OCI-LY1 (cell line): Measurements from ENCODE around the gene COL6A3.

Experiments used
- H2AFZ ChIP-seq: fragments of 200-600 bp; sonication (generic), shearing (Covaris generic); 2 replicates; pipeline ENCODE4 v1.6.0; 2014; ENCODE audit warnings: antibody characterized with exemption, mild to moderate bottlenecking, low read length
- H3F3A ChIP-seq: fragments of 200-600 bp; sonication (generic), shearing (Covaris generic); 2 replicates; pipeline ENCODE4 v1.6.0; 2014; ENCODE audit warnings: mild to moderate bottlenecking, antibody characterized with exemption, low read length, moderate library complexity; ENCODE audit not compliant: insufficient read depth
- H3K27ac ChIP-seq: fragments of 200-600 bp; sonication (generic); 2 replicates; pipeline ENCODE4 v1.5.1; 2014; ENCODE audit warnings: low read length, mixed run types, mild to moderate bottlenecking, low read depth; ENCODE audit not compliant: poor library complexity, severe bottlenecking
- H3K27me3 ChIP-seq: fragments of 200-600 bp; sonication (generic); 2 replicates; pipeline ENCODE4 v1.6.0; 2014; ENCODE audit warnings: antibody characterized with exemption, mild to moderate bottlenecking, low read length, moderate library complexity; ENCODE audit not compliant: insufficient read depth
- H3K36me3 ChIP-seq: fragments of 200-600 bp; sonication (generic); 2 replicates; pipeline ENCODE4 v1.6.1; 2014; ENCODE audit warnings: mild to moderate bottlenecking, antibody characterized with exemption, low read length, moderate library complexity, mixed read lengths; ENCODE audit not compliant: insufficient read depth
- H3K4me1 ChIP-seq: fragments of 200-600 bp; sonication (generic); 2 replicates; pipeline ENCODE4 v1.5.1; 2014; ENCODE audit warnings: mild to moderate bottlenecking, low read length, moderate library complexity; ENCODE audit not compliant: insufficient read depth, severe bottlenecking
- H3K4me2 ChIP-seq: fragments of 200-600 bp; sonication (generic), shearing (Covaris generic); 2 replicates; pipeline ENCODE4 v1.6.1; 2014; ENCODE audit warnings: low read length
- H3K4me3 ChIP-seq: fragments of 200-600 bp; sonication (generic); 2 replicates; pipeline ENCODE4 v1.5.1; 2014; ENCODE audit warnings: low read length, low read depth, mild to moderate bottlenecking, mixed read lengths; ENCODE audit not compliant: poor library complexity, severe bottlenecking
- H3K79me2 ChIP-seq: fragments of 200-600 bp; shearing (Covaris generic); 2 replicates; pipeline ENCODE4 v1.6.1; 2016; ENCODE audit warnings: mixed run types, low read length, mixed read lengths; ENCODE audit not compliant: insufficient read depth
- H3K9ac ChIP-seq: fragments of 200-600 bp; sonication (generic), shearing (Covaris generic); 2 replicates; pipeline ENCODE4 v1.6.1; 2014; ENCODE audit warnings: mild to moderate bottlenecking, low read length, mixed read lengths
- H3K9me2 ChIP-seq: fragments of 200-600 bp; sonication (generic), shearing (Covaris generic); 2 replicates; pipeline ENCODE4 v1.6.1; 2014; ENCODE audit warnings: low read depth, mild to moderate bottlenecking, low read length, mixed read lengths
- H3K9me3 ChIP-seq: fragments of 200-600 bp; shearing (Covaris generic); 2 replicates; pipeline ENCODE4 v1.6.1; 2014; ENCODE audit warnings: low read length, mixed read lengths
- H4K20me1 ChIP-seq: fragments of 200-600 bp; sonication (generic), shearing (Covaris generic); 2 replicates; pipeline ENCODE4 v1.6.0; 2016; ENCODE audit warnings: mild to moderate bottlenecking, low read length; ENCODE audit not compliant: insufficient read depth
- EZH2 ChIP-seq: fragments of 200-600 bp; sonication (generic), shearing (Covaris generic); IDR thresholded peaks from 2 replicates; pipeline ENCODE4 v1.8.0; 2017; ENCODE audit warnings: borderline replicate concordance, mixed run types, mild to moderate bottlenecking, antibody characterized with exemption, low read length, moderate library complexity, mixed read lengths
- TF ChIP-seq, protein P1 (sequence below): fragments of 200-600 bp; sonication (generic), shearing (Covaris generic); IDR thresholded peaks from 2 replicates; pipeline ENCODE4 v1.5.1; 2017; ENCODE audit warnings: mild to moderate bottlenecking, antibody characterized with exemption, low read length, moderate library complexity, mixed read lengths

Gene COL6A3

DNA sequence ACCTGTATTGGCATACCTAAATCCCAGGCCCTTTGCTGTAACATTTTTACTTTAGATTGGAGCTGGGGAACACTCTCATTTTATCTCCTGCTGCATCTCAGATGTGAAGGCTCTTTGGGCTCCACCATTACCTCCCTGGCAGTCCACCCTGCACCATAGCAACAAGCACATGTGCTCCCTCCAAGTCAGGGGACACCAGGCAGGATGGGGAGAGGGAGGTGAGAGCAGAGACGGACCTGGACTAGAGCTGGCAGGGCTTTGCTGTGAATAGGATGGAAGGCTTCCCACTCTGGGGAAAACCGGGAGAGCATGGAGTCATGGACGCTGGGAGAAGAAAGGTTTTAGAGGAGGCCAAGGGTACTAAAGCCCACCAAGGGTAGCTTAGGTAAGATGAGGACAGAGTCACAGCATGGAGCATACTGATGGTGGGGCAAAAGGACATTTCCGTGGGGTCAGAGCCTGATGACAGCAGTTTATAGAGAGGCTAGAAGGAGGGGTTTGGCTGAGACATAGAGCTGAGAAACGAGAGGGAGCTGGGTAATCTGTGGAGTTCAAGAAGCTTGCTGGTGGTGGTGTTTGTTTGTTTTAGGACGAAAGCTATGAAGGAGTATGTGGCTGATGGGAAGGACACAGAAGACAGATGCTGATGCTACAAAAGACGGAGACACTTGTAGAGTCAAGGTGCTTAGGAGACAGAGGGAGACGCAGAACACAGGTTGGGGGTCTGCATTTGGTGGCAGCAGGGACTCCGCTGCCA is 134.8 kb downstream of the COL6A3 start:
- no peak overlapping the region for H3K27ac ChIP-seq
- H4K20me1 ChIP-seq = no peaks in the 10 kb centered on the region
- H2AFZ ChIP-seq = no peak overlapping the region
- H3K9me2 ChIP-seq = no peaks in the 10 kb centered on the region
- H3K4me2 ChIP-seq = no peak overlapping the region
- H3K9ac ChIP-seq = no peak overlapping the region
- H3K36me3 ChIP-seq = no peaks in the 10 kb centered on the region
- no peak for TF ChIP-seq EZH2
- TF ChIP-seq, protein P1, sequence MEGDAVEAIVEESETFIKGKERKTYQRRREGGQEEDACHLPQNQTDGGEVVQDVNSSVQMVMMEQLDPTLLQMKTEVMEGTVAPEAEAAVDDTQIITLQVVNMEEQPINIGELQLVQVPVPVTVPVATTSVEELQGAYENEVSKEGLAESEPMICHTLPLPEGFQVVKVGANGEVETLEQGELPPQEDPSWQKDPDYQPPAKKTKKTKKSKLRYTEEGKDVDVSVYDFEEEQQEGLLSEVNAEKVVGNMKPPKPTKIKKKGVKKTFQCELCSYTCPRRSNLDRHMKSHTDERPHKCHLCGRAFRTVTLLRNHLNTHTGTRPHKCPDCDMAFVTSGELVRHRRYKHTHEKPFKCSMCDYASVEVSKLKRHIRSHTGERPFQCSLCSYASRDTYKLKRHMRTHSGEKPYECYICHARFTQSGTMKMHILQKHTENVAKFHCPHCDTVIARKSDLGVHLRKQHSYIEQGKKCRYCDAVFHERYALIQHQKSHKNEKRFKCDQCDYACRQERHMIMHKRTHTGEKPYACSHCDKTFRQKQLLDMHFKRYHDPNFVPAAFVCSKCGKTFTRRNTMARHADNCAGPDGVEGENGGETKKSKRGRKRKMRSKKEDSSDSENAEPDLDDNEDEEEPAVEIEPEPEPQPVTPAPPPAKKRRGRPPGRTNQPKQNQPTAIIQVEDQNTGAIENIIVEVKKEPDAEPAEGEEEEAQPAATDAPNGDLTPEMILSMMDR = no peak
- H3K9me3 ChIP-seq = no peaks in the 10 kb centered on the region
- H3K27me3 ChIP-seq = 0 out of 2 replicates have a peak, but pooled peaks cover 4% of the 10 kb centered on the region
- no peaks in the 10 kb centered on the region for H3K79me2 ChIP-seq
- no peak overlapping the region for H3K4me3 ChIP-seq
- no peaks in the 10 kb centered on the region for H3K4me1 ChIP-seq
- no peaks in the 10 kb centered on the region for H3F3A ChIP-seq

DNA sequence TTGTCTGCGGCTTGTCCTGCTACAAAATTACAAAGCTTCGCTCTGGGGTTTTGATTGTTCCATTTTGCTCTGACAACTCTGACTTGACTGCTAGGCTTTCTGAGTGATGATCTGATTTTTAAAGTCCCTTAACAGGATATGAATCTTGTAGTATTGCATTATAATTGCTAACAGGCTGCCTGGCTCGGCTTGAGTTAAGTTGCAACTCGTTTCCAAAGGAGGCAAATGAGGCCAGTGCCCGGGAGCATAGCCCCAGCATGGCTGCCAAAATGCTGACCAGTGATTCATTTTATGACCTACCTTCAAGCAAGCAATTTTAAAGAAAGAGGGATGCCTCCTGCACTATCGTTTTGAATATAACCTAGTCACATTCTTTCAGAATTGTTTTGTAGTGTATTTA is 135.4 kb downstream of the COL6A3 start:
- TF ChIP-seq, protein P1 = no peak
- TF ChIP-seq EZH2 = no peak
- no peaks in the 10 kb centered on the region for H3K4me1 ChIP-seq
- H3K4me2 ChIP-seq = no peak overlapping the region
- H3F3A ChIP-seq = no peaks in the 10 kb centered on the region
- no peak overlapping the region for H3K9ac ChIP-seq
- no peaks in the 10 kb centered on the region for H4K20me1 ChIP-seq
- H3K4me3 ChIP-seq = no peak overlapping the region
- H3K27me3 ChIP-seq = 0 out of 2 replicates have a peak, but pooled peaks cover 4% of the 10 kb centered on the region
- no peak overlapping the region for H3K27ac ChIP-seq
- H2AFZ ChIP-seq = no peak overlapping the region
- no peaks in the 10 kb centered on the region for H3K36me3 ChIP-seq
- H3K79me2 ChIP-seq = no peaks in the 10 kb centered on the region
- H3K9me3 ChIP-seq = no peaks in the 10 kb centered on the region
- H3K9me2 ChIP-seq = no peaks in the 10 kb centered on the region

DNA sequence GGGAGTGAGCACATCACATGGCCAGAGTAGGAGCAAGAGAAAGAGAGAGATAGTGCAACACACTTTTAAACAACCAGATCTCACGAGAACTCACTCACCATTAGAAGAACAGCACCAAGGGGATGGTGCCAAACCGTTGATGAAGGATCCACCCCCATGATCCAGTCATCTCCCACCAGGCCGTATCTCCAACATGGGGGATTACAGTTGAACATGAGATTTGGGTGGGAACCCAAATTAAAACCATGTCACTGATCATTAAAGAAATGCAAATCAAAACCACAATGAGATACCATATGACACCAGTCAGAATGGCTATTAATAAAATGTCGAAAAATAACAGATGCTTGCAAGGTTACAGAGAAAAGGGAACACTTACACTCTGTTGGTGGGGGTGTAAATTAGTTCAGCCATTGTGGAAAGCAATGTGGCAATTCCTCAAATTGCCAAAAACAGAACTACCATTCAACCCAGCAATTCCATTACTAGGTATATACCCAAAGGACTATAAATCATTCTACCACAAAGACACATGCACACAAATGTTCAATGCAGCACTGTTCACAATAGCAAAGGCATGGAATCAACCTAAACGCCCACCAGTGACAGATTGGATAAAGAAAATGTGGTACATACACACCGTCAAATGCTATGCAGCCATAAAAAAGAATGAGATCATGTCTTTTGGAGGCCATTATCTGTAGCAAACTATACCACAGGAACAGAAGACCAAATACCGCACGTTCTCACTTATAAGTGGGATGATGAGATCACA is 137.1 kb downstream of the COL6A3 start:
- H3F3A ChIP-seq = no peaks in the 10 kb centered on the region

More for the DNA sequence above, 137.1 kb downstream of the COL6A3 start:
- H3K4me2 ChIP-seq = no peak overlapping the region
- no peak overlapping the region for H2AFZ ChIP-seq
- no peaks in the 10 kb centered on the region for H3K4me1 ChIP-seq
- H3K9me3 ChIP-seq = no peaks in the 10 kb centered on the region
- H3K27ac ChIP-seq = no peak overlapping the region
- no peak overlapping the region for H3K4me3 ChIP-seq
- TF ChIP-seq, protein P1 = no peak
- no peak for TF ChIP-seq EZH2
- H3K79me2 ChIP-seq = no peaks in the 10 kb centered on the region
- H3K27me3 ChIP-seq = 0 out of 2 replicates have a peak, but pooled peaks cover 4% of the 10 kb centered on the region
- H3K36me3 ChIP-seq = no peaks in the 10 kb centered on the region
- no peak overlapping the region for H3K9ac ChIP-seq
- H4K20me1 ChIP-seq = no peaks in the 10 kb centered on the region
- H3K9me2 ChIP-seq = no peaks in the 10 kb centered on the region
